GM12873 (cell line): Measurements from ENCODE around the gene C9orf78.

Source experiments
- CTCF ChIP-seq: IDR thresholded peaks from 2 replicates; pipeline ENCODE4 v1.5.1; 2012; ENCODE audit warnings: low read depth, mild to moderate bottlenecking, moderate library complexity, low read length, control low read depth; ENCODE audit not compliant: insufficient read depth; ENCODE audit errors: missing control alignments

C9orf78 gene

GRCh38 chr9:129835128-129835859 lies at the start of gene C9orf78, which contains the start of gene USP20:
Gene C9orf78, minus strand, starts transcription at chr9:129835275. Its CDS starts 54 bp downstream, at chr9:129835221.
Gene USP20, plus strand, starts transcription at chr9:129835458. Its CDS starts 17,098 bp downstream, at chr9:129852556.
- peak; percentile 3 for TF ChIP-seq CTCF

GRCh38 chr9:129884220-129885017 lies 49.3 kb upstream of the C9orf78 start:
- no peak for TF ChIP-seq CTCF

- TF ChIP-seq CTCF: no peak
Measured at GRCh38 chr9:129881547-129882324, 46.7 kb upstream of the C9orf78 start.

- TF ChIP-seq CTCF: no peak
Measured at GRCh38 chr9:129880654-129881546, 45.8 kb upstream of the C9orf78 start.

GRCh38 chr9:129879991-129880653 lies 45.0 kb upstream of the C9orf78 start:
- TF ChIP-seq CTCF: no peak

GRCh38 chr9:129879103-129879699 lies 44.1 kb upstream of the C9orf78 start:
- TF ChIP-seq CTCF: no peak
